ENCODE measurements around the gene GMDS.

The GMDS gene

GRCh38 chr6:2240961-2241360 lies 4.4 kb downstream of the GMDS start:
- no peak for DNase-seq (ENCODE audit: low spot score)

- no peak for DNase-seq (ENCODE audit: low spot score)
Observed at GRCh38 chr6:2237001-2237400, 8.4 kb downstream of the GMDS start.

- DNase-seq (ENCODE audit: low spot score), result no peak
Observed at GRCh38 chr6:2235777-2236495, 9.5 kb downstream of the GMDS start.

GRCh38 chr6:2232445-2232844 lies 13.0 kb downstream of the GMDS start:
- DNase-seq (ENCODE audit: low spot score), result no peak

GRCh38 chr6:2231438-2231837 lies 14.0 kb downstream of the GMDS start:
- no peak for DNase-seq (ENCODE audit: low spot score)

GRCh38 chr6:2230659-2231277 lies 14.6 kb downstream of the GMDS start:
- DNase-seq (ENCODE audit: low spot score), result no peak

GRCh38 chr6:2229742-2230141 lies 15.7 kb downstream of the GMDS start:
- no peak for DNase-seq (ENCODE audit: low spot score)

GRCh38 chr6:2229039-2229438 lies 16.4 kb downstream of the GMDS start:
- no peak for DNase-seq (ENCODE audit: low spot score)

GRCh38 chr6:2228392-2228791 lies 17.0 kb downstream of the GMDS start:
- DNase-seq (ENCODE audit: low spot score), result no peak

- no peak for DNase-seq (ENCODE audit: low spot score)
Observed at GRCh38 chr6:2226775-2227174, 18.6 kb downstream of the GMDS start.

GRCh38 chr6:2225422-2226392 lies 19.7 kb downstream of the GMDS start:
- no peak for DNase-seq (ENCODE audit: low spot score)

GRCh38 chr6:2224847-2225382 lies 20.5 kb downstream of the GMDS start:
- DNase-seq (ENCODE audit: low spot score), result no peak

GRCh38 chr6:2222275-2222842 lies 23.0 kb downstream of the GMDS start:
- no peak for DNase-seq (ENCODE audit: low spot score)

- DNase-seq (ENCODE audit: low spot score), result no peak
Observed at GRCh38 chr6:2221726-2222274, 23.6 kb downstream of the GMDS start.

- DNase-seq (ENCODE audit: low spot score), result no peak
Observed at GRCh38 chr6:2220154-2220553, 25.3 kb downstream of the GMDS start.

- DNase-seq (ENCODE audit: low spot score), result no peak
Observed at GRCh38 chr6:2218866-2219265, 26.5 kb downstream of the GMDS start.

GRCh38 chr6:2216794-2217383 lies 28.5 kb downstream of the GMDS start:
- no peak for DNase-seq (ENCODE audit: low spot score)

GRCh38 chr6:2215342-2215741 lies 30.1 kb downstream of the GMDS start:
- DNase-seq (ENCODE audit: low spot score), result no peak

- no peak for DNase-seq (ENCODE audit: low spot score)
Observed at GRCh38 chr6:2213086-2213485, 32.3 kb downstream of the GMDS start.

GRCh38 chr6:2209226-2209809 lies 36.1 kb downstream of the GMDS start:
- no peak for DNase-seq (ENCODE audit: low spot score)

GRCh38 chr6:2208468-2208867 lies 36.9 kb downstream of the GMDS start:
- no peak for DNase-seq (ENCODE audit: low spot score)
